IMR-90 (cell line): ENCODE data around the gene PRRC2A. TPM values are rescaled to one million over a fixed set of nuclear protein-coding genes. Genes with fewer than 3 reads are reported as not detected.

ENCODE experiments used
- ATAC-seq: fragments of 200-7000 bp; cut with Tn5 transposase; 2 replicates; pipeline ENCODE4 v1.9.1; 2020; ENCODE audit warnings: low read depth, mild to moderate bottlenecking, moderate library complexity
- BruUV-seq: library from RNA; stranded (reverse); fragments of 400-500 nt; replicated peaks from 2 replicates; lab custom pipeline; 2021; lab: Mats Ljungman, UMichigan
- CTCF ChIA-PET: fragments of 300-600 bp; formaldehyde crosslinking; extraction: SDS; loops from one replicate; lab custom pipeline; 2021; ENCODE audit warnings: antibody characterized with exemption; lab: Yijun Ruan, JAX
- POLR2A ChIA-PET: fragments of 300-600 bp; sonication (Branson Sonifier 250); formaldehyde crosslinking; loops from one replicate; lab custom pipeline; 2022; ENCODE audit warnings: antibody characterized with exemption; ENCODE audit not compliant: unreplicated experiment; lab: Charles Lee
- DNase-seq: peaks from one replicate; pipeline ENCODE4 v3.0.0; 2013
- H2AFZ ChIP-seq: replicated peaks from 2 replicates; pipeline ENCODE3; 2013; ENCODE audit warnings: low read length, mild to moderate bottlenecking; ENCODE audit not compliant: poor library complexity
- H2AK5ac ChIP-seq: 2 replicates; pipeline ENCODE4 v1.6.1; 2013; ENCODE audit warnings: low read depth, low read length, inconsistent platforms
- H2AK9ac ChIP-seq: replicated peaks from 2 replicates; pipeline ENCODE3; 2013; ENCODE audit warnings: mild to moderate bottlenecking, low read depth, low read length, moderate library complexity; ENCODE audit not compliant: poor library complexity
- H2BK120ac ChIP-seq: 2 replicates; pipeline ENCODE4 v1.6.1; 2013; ENCODE audit warnings: low read depth, low read length, inconsistent platforms
- H2BK15ac ChIP-seq: 3 replicates; pipeline ENCODE4 v1.6.1; 2013; ENCODE audit warnings: low read depth, low read length, inconsistent platforms
- H2BK20ac ChIP-seq: 2 replicates; pipeline ENCODE4 v1.6.1; 2013; ENCODE audit warnings: low read depth, mild to moderate bottlenecking, inconsistent platforms, low read length, moderate library complexity
- H2BK5ac ChIP-seq: 2 replicates; pipeline ENCODE4 v1.6.1; 2013; ENCODE audit warnings: mild to moderate bottlenecking, low read depth, low read length, inconsistent platforms; ENCODE audit not compliant: poor library complexity, severe bottlenecking
- H3K14ac ChIP-seq: replicated peaks from 2 replicates; pipeline ENCODE4 v1.6.1; 2013; ENCODE audit warnings: low read depth, low read length, inconsistent platforms
- H3K18ac ChIP-seq: 2 replicates; pipeline ENCODE4 v1.6.1; 2013; ENCODE audit warnings: low read depth, low read length, control low read depth
- H3K23ac ChIP-seq: 2 replicates; pipeline ENCODE4 v1.6.1; 2013; ENCODE audit warnings: low read depth, low read length, inconsistent platforms
- H3K27ac ChIP-seq: 2 replicates; pipeline ENCODE4 v1.5.1; 2013; ENCODE audit warnings: mild to moderate bottlenecking, control low read depth, low read length; ENCODE audit not compliant: insufficient read depth
- H3K27me3 ChIP-seq: 2 replicates; pipeline ENCODE4 v1.6.1; 2013; ENCODE audit warnings: low read length; ENCODE audit not compliant: control insufficient read depth, insufficient read depth
- H3K36me3 ChIP-seq: 2 replicates; pipeline ENCODE4 v1.6.1; 2013; ENCODE audit warnings: low read length, mixed read lengths; ENCODE audit not compliant: control insufficient read depth, insufficient read depth
- H3K4ac ChIP-seq: 2 replicates; pipeline ENCODE4 v1.6.1; 2013; ENCODE audit warnings: low read depth, low read length, inconsistent platforms
- H3K4me1 ChIP-seq: 2 replicates; pipeline ENCODE4 v1.6.1; 2013; ENCODE audit warnings: low read length, mixed read lengths; ENCODE audit not compliant: control insufficient read depth, insufficient read depth
- H3K4me2 ChIP-seq: 2 replicates; pipeline ENCODE4 v1.6.1; 2013; ENCODE audit warnings: low read depth, mild to moderate bottlenecking, control low read depth, low read length, moderate library complexity
- H3K4me3 ChIP-seq: 2 replicates; pipeline ENCODE4 v1.5.1; 2013; ENCODE audit warnings: low read depth, mild to moderate bottlenecking, control low read depth, low read length, moderate library complexity; ENCODE audit not compliant: insufficient read depth
- H3K56ac ChIP-seq: 2 replicates; pipeline ENCODE4 v1.6.1; 2013; ENCODE audit warnings: low read length, inconsistent platforms; ENCODE audit not compliant: insufficient read depth; ENCODE audit errors: extremely low read depth
- H3K79me1 ChIP-seq, 2 experiments: 2 replicates each; pipeline ENCODE4 v1.6.1; 2013; ENCODE audit warnings: low read length in 2 of 2, inconsistent platforms in 1 of 2, low read depth in 1 of 2
- H3K9ac ChIP-seq: 2 replicates; pipeline ENCODE4 v1.6.1; 2013; ENCODE audit warnings: low read depth, low read length, control low read depth
- H3K9me1 ChIP-seq: 2 replicates; pipeline ENCODE4 v1.6.1; 2013; ENCODE audit warnings: low read length, inconsistent platforms; ENCODE audit not compliant: insufficient read depth
- H3K9me3 ChIP-seq: 2 replicates; pipeline ENCODE4 v1.6.1; 2013; ENCODE audit warnings: low read length; ENCODE audit not compliant: control insufficient read depth, insufficient read depth
- H4K20me1 ChIP-seq: 2 replicates; pipeline ENCODE4 v1.6.1; 2013; ENCODE audit warnings: low read length, inconsistent platforms; ENCODE audit not compliant: insufficient read depth
- H4K5ac ChIP-seq: 2 replicates; pipeline ENCODE4 v1.6.1; 2013; ENCODE audit warnings: mild to moderate bottlenecking, low read depth, low read length, control low read depth
- H4K8ac ChIP-seq, 2 experiments: 2 replicates each; pipeline ENCODE4 v1.6.1; 2013; ENCODE audit warnings: low read depth in 2 of 2, low read length in 2 of 2, control low read depth in 1 of 2, inconsistent platforms in 1 of 2
- H4K91ac ChIP-seq: 2 replicates; pipeline ENCODE4 v1.6.1; 2013; ENCODE audit warnings: low read depth, low read length, inconsistent platforms; ENCODE audit not compliant: insufficient read depth
- BHLHE40 ChIP-seq: fragments of 150-350 bp; IDR thresholded peaks from 2 replicates; pipeline ENCODE4 v1.6.1; 2016; ENCODE audit warnings: mild to moderate bottlenecking, low read depth, low read length
- CEBPB ChIP-seq: IDR thresholded peaks from 2 replicates; pipeline ENCODE4 v1.6.1; 2012; ENCODE audit warnings: low read depth, low read length, improper control_type of control experiment
- CHD1 ChIP-seq: IDR thresholded peaks from 2 replicates; pipeline ENCODE4 v1.6.1; 2012; ENCODE audit warnings: low read depth, low read length, improper control_type of control experiment
- FOS ChIP-seq: fragments of 150-350 bp; IDR thresholded peaks from 2 replicates; pipeline ENCODE4 v1.6.1; 2016; ENCODE audit warnings: low read depth, low read length
- MAFK ChIP-seq: IDR thresholded peaks from 2 replicates; pipeline ENCODE4 v1.6.1; 2012; ENCODE audit warnings: low read depth, low read length, improper control_type of control experiment
- NFE2L2 ChIP-seq: fragments of 150-350 bp; IDR thresholded peaks from 2 replicates; pipeline ENCODE4 v1.6.1; 2016; ENCODE audit warnings: low read depth, mild to moderate bottlenecking, low read length
- POLR2A ChIP-seq: IDR thresholded peaks from 2 replicates; pipeline ENCODE4 v1.6.1; 2012; ENCODE audit warnings: mild to moderate bottlenecking, low read depth, low read length
- RAD21 ChIP-seq: IDR thresholded peaks from 2 replicates; pipeline ENCODE4 v1.6.1; 2012; ENCODE audit warnings: low read length, improper control_type of control experiment
- RCOR1 ChIP-seq: IDR thresholded peaks from 2 replicates; pipeline ENCODE4 v1.6.1; 2012; ENCODE audit warnings: mild to moderate bottlenecking, low read length, improper control_type of control experiment; ENCODE audit not compliant: insufficient replicate concordance
- RFX5 ChIP-seq: IDR thresholded peaks from 2 replicates; pipeline ENCODE4 v1.8.0; 2012; ENCODE audit warnings: low read depth, mild to moderate bottlenecking, low read length, moderate library complexity
- SMC3 ChIP-seq: fragments of 150-350 bp; IDR thresholded peaks from 2 replicates; pipeline ENCODE4 v1.6.1; 2016; ENCODE audit warnings: low read depth, mild to moderate bottlenecking, antibody characterized with exemption, low read length, moderate library complexity
- USF2 ChIP-seq: fragments of 150-350 bp; IDR thresholded peaks from 2 replicates; pipeline ENCODE4 v1.6.1; 2017; ENCODE audit warnings: mild to moderate bottlenecking, antibody characterized with exemption, low read length, low read depth
- WGBS, 2 experiments: methylation state at CpG; one replicate each; pipeline versions ENCODE4 v1.1.5 to v1.1.7; 2013; ENCODE audit warnings: missing lambda C conversion rate in 2 of 2; ENCODE audit not compliant: insufficient read length in 1 of 2; ENCODE audit errors: extremely low coverage in 2 of 2; 5-methylcytosine and 5-hydroxymethylcytosine counted together
- dilution Hi-C: fragments of 300-500 bp; cut with HindIII; formaldehyde crosslinking; loops from one replicate; pipeline ENCODE4 v1.14.3; 2018; ENCODE audit warnings: low sequenced_read_pairs; ENCODE audit not compliant: unreplicated experiment
- in situ Hi-C: fragments of 300-500 bp; cut with MboI; formaldehyde crosslinking; loops from 3 replicates; pipeline ENCODE4 v1.14.3; 2019; ENCODE audit warnings: low sequenced_read_pairs, inconsistent platforms, mixed read lengths
- intact Hi-C: fragments of 100-400 bp; cut with micrococcal nuclease; formaldehyde crosslinking; loops from 2 replicates; pipeline ENCODE4 v1.10.0; 2022
- polyA plus RNA-seq, 3 experiments: library from polyadenylated mRNA; depleted of rRNA; stranded (reverse); fragments of >200 nt; gene quantifications; 2 replicates each; pipeline ENCODE4 v1.2.3, GENCODE V29; 2012; ENCODE audit warnings: low replicate concordance in 1 of 3
- total RNA-seq: library from RNA; depleted of rRNA; stranded (reverse); fragments of >200 nt; gene quantifications from 2 replicates; pipeline ENCODE4 v1.2.3, GENCODE V29; 2012
- TF ChIP-seq, protein P1 (sequence below): conservative IDR thresholded peaks from 2 replicates; pipeline ENCODE4 v1.5.1; 2012; ENCODE audit warnings: mild to moderate bottlenecking, low read depth, low read length, improper control_type of control experiment

The PRRC2A gene
- total and polyA plus RNA-seq, 2 of the 4 experiments (the other 2 are of a cell fraction), result 7.7 to 88.6 TPM

DNA sequence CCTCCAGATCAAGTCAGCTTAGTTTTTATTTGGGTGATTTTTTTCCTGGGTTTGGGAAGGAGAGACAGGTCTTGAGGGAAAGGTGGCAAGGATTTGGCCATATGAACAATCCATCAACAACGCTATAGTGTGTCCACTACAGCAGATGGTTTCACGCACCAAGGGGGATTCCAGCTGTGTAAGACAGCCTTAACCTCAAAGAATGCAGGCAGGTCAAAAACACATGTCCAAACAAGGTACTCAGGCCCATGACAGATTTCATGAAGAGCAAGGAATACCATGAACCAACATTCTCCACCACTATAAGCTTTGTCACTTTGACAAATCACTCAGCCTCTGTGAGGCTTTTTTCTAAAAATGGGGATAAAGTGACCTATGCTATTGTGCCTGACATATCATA is 3.5 kb upstream of the PRRC2A start:
- Histone ChIP-seq H4K91ac (no peak overlapping the region), H4K5ac (no peak overlapping the region), H3K4me3 (no peak overlapping the region), H2AK9ac (no peak overlapping the region), H3K9me1 (0 out of 2 replicates have a peak, but pooled peaks cover 3% of the 10 kb centered on the region), H3K4ac (no peak overlapping the region), H2BK15ac (no peak overlapping the region), H3K4me1 (no peaks in the 10 kb centered on the region), H3K27me3 (peaks cover 3% of the 10 kb centered on the region), H3K4me2 (no peak overlapping the region), H3K23ac (no peak overlapping the region), H3K27ac (no peak overlapping the region), H2BK5ac (no peak overlapping the region), H3K9ac (no peak overlapping the region), H4K8ac (no peak overlapping the region), H2BK120ac (no peak overlapping the region), H3K14ac (no peak overlapping the region), H3K36me3 (no peaks in the 10 kb centered on the region; the same call in 1 of the 2 replicates), H2BK20ac (no peak overlapping the region), H3K56ac (no peak overlapping the region), H3K79me1 (peaks cover 0 to 8% of the 10 kb centered on the region in 2 experiments; a peak in 1 of 4 replicates), H2AK5ac (no peak overlapping the region), H2AFZ (no peak overlapping the region), H3K9me3 (no peaks in the 10 kb centered on the region), H3K18ac (no peak overlapping the region), H4K20me1 (peaks cover 11% of the 10 kb centered on the region)
- TF ChIP-seq, protein P1, sequence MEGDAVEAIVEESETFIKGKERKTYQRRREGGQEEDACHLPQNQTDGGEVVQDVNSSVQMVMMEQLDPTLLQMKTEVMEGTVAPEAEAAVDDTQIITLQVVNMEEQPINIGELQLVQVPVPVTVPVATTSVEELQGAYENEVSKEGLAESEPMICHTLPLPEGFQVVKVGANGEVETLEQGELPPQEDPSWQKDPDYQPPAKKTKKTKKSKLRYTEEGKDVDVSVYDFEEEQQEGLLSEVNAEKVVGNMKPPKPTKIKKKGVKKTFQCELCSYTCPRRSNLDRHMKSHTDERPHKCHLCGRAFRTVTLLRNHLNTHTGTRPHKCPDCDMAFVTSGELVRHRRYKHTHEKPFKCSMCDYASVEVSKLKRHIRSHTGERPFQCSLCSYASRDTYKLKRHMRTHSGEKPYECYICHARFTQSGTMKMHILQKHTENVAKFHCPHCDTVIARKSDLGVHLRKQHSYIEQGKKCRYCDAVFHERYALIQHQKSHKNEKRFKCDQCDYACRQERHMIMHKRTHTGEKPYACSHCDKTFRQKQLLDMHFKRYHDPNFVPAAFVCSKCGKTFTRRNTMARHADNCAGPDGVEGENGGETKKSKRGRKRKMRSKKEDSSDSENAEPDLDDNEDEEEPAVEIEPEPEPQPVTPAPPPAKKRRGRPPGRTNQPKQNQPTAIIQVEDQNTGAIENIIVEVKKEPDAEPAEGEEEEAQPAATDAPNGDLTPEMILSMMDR, result no peak
- no peak for TF ChIP-seq FOS
- no peak for TF ChIP-seq BHLHE40
- TF ChIP-seq POLR2A, result no peak
- no peak for TF ChIP-seq NFE2L2
- no peak for TF ChIP-seq SMC3
- TF ChIP-seq RCOR1, result no peak
- no peak for TF ChIP-seq MAFK
- TF ChIP-seq CEBPB, result no peak
- TF ChIP-seq RAD21, result no peak
- no peak for TF ChIP-seq RFX5
- TF ChIP-seq USF2, result no peak
- no peak for TF ChIP-seq CHD1
- POLR2A ChIA-PET, result no interaction called here
- no CpG with 5 or more reads among the region's 2 CpGs for whole genome bisulfite sequencing, 2 experiments
- ATAC-seq (no peak), DNase-seq (no peak)
- dilution Hi-C loops (no loop called here), in situ Hi-C loops (no loop called here), intact Hi-C loops (no loop called here)
- CTCF ChIA-PET, result no interaction called here
- no TSS peak for BruUV-seq
